ENCODE data around the gene RPS6KA3.

- no peak for TF ChIP-seq CTCF (IDR thresholded peaks at IDR 0.05)
- TF ChIP-seq POLR2A (IDR thresholded peaks at IDR 0.05), result no peak
Measured at GRCh38 chrX:20235755-20236154, 31.0 kb downstream of the RPS6KA3 start.

All from uterus (tissue), 2 donors.